Astrocyte of the cerebellum (primary cell): ENCODE results near the gene PLAAT4.

Source experiments
- DNase-seq: peaks from one replicate; pipeline ENCODE4 v3.0.0-alpha.2; 2011; ENCODE audit warnings: low read depth
- H3K4me3 ChIP-seq: 2 replicates; pipeline ENCODE4 v1.5.1; 2011; ENCODE audit warnings: mild to moderate bottlenecking, low read depth, low read length, moderate library complexity
- in situ Hi-C: cut with HindIII; loops from 2 replicates; pipeline ENCODE4 v1.10.0; 2017; ENCODE audit warnings: low sequenced_read_pairs
- TF ChIP-seq, protein P1 (sequence below): IDR thresholded peaks from 2 replicates; pipeline ENCODE4 v1.5.1; 2012; ENCODE audit warnings: low read length, low read depth, moderate library complexity, mild to moderate bottlenecking; ENCODE audit errors: missing control alignments

The PLAAT4 gene, protein sequence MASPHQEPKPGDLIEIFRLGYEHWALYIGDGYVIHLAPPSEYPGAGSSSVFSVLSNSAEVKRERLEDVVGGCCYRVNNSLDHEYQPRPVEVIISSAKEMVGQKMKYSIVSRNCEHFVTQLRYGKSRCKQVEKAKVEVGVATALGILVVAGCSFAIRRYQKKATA

GRCh38 chr11:63536669-63537292 lies at the start of gene PLAAT4:
Gene PLAAT4, plus strand, starts transcription at chr11:63536808. Its CDS starts 61 bp downstream, at chr11:63536869.
- peak within 1 kb of the TSS; percentile 49 for H3K4me3 ChIP-seq
- peak; percentile 72 for DNase-seq
- in situ Hi-C loops: no loop called here
- TF ChIP-seq, protein P1, sequence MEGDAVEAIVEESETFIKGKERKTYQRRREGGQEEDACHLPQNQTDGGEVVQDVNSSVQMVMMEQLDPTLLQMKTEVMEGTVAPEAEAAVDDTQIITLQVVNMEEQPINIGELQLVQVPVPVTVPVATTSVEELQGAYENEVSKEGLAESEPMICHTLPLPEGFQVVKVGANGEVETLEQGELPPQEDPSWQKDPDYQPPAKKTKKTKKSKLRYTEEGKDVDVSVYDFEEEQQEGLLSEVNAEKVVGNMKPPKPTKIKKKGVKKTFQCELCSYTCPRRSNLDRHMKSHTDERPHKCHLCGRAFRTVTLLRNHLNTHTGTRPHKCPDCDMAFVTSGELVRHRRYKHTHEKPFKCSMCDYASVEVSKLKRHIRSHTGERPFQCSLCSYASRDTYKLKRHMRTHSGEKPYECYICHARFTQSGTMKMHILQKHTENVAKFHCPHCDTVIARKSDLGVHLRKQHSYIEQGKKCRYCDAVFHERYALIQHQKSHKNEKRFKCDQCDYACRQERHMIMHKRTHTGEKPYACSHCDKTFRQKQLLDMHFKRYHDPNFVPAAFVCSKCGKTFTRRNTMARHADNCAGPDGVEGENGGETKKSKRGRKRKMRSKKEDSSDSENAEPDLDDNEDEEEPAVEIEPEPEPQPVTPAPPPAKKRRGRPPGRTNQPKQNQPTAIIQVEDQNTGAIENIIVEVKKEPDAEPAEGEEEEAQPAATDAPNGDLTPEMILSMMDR: peak; percentile 34

DNA sequence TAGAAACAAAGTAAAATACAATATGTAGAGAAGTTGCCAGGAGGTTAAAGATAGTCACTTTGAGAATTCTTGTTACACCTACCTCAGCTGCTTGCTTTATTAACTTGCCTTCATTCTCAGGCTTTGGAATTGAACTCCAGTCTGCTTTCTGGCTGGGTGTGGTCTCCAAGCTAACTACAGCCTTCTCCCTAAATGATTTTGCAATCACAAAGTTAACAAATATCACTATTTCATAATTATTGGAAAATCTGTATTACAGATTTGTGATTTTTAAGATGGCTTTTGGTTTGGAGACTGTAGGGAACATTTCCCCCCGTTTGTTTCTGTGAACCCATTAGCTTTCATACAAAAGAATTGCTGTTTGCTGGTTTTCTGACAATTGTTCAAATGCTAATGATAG lies 47.8 kb upstream of the PLAAT4 start:
- in situ Hi-C loops: no loop called here
- TF ChIP-seq, protein P1: no peak
- DNase-seq: no peak
- no peak overlapping the region for H3K4me3 ChIP-seq

- peak; percentile 84 for DNase-seq
- in situ Hi-C loops: no loop called here
- H3K4me3 ChIP-seq: peak overlapping the region; percentile 33
- TF ChIP-seq, protein P1: no peak
These were observed 46.7 kb upstream of the PLAAT4 start for GRCh38 chr11:63489879-63490278.

GRCh38 chr11:63490551-63491239 lies 45.9 kb upstream of the PLAAT4 start, which contains the start of gene PLAAT5:
Gene PLAAT5, minus strand, starts transcription at chr11:63491167. Its CDS starts 133 bp downstream, at chr11:63491034.
- peak within 1 kb of the TSS; percentile 33 for H3K4me3 ChIP-seq
- no peak for DNase-seq
- TF ChIP-seq, protein P1: no peak

DNA sequence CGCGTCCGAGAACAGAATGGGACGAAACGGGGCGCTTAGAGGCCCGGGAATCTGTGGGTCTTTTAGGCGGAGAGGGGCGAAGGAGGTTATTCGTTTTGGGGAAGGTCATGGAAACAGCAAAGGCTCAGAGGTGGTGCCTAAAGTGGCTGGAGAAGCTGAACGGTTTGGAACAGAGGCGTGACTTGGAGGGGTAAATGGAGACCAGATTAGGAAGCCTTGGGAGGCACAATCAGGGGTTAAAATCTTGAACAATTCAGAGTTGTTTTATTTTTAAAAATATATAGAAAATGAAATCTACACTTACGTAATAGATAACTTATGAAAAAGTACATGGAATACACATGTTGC lies 45.4 kb upstream of the PLAAT4 start:
- TF ChIP-seq, protein P1: no peak
- peak overlapping the region; percentile 33 for H3K4me3 ChIP-seq
- in situ Hi-C loops: no loop called here
- no peak for DNase-seq

More at GRCh38 chr11:63490551-63491239, 45.9 kb upstream of the PLAAT4 start, which contains the start of gene PLAAT5:
- in situ Hi-C loops: no loop called here

GRCh38 chr11:63491636-63492372 lies 44.8 kb upstream of the PLAAT4 start:
- H3K4me3 ChIP-seq: peak overlapping the region; percentile 33
- TF ChIP-seq, protein P1: no peak
- no peak for DNase-seq
- in situ Hi-C loops: no loop called here
